CD4-positive, alpha-beta T cell treated with Interleukin-17A for 1 hour (primary cell): ENCODE results near the gene SLC9A6.
"Not testable (repeated sequence)": the region's sequence is repeated elsewhere in the genome, so short reads cannot be mapped to it uniquely, and the experiment has no call there.

Experiments used
- DNase-seq: peaks from one replicate; pipeline ENCODE4 v3.0.0-alpha.2; 2020

Gene SLC9A6

GRCh38 chrX:136064661-136065043 is 79.4 kb downstream of the SLC9A6 start:
- no peak for DNase-seq

- DNase-seq: peak; percentile 45
These were observed 79.9 kb downstream of the SLC9A6 start for GRCh38 chrX:136065044-136065671.

- no peak for DNase-seq
These were observed 81.9 kb downstream of the SLC9A6 start for GRCh38 chrX:136067097-136067496.

GRCh38 chrX:136067966-136068365 is 82.7 kb downstream of the SLC9A6 start:
- DNase-seq: no peak

- no peak for DNase-seq
These were observed 91.7 kb downstream of the SLC9A6 start for GRCh38 chrX:136076942-136077341.

GRCh38 chrX:136080766-136081165 is 95.5 kb downstream of the SLC9A6 start:
- DNase-seq: no peak

- DNase-seq: no peak
These were observed 101.3 kb downstream of the SLC9A6 start for GRCh38 chrX:136086521-136086920.

GRCh38 chrX:136091898-136092297 is 106.7 kb downstream of the SLC9A6 start:
- not testable (repeated sequence) for DNase-seq

GRCh38 chrX:136094962-136095361 is 109.7 kb downstream of the SLC9A6 start:
- no peak for DNase-seq
